ENCODE results near the gene RYR1. TPM values are rescaled to one million over a fixed set of nuclear protein-coding genes. Genes with fewer than 3 reads are reported as not detected.
"Not testable (repeated sequence)": the region's sequence is repeated elsewhere in the genome, so short reads cannot be mapped to it uniquely, and the experiment has no call there.

Gene RYR1
- total RNA-seq, 4 donors from 2014 or later, result 0.20 to 2.1 (median 1.4) TPM

GRCh38 chr19:38549061-38549460, 115.6 kb downstream of the RYR1 start:
- Histone ChIP-seq H3K36me3 (no peaks in the 10 kb centered on the region), H3K4me3 (no peak overlapping the region), H3K27me3 (peaks cover 7% of the 10 kb centered on the region), H3K27ac (no peak overlapping the region), H3K9me3 (no peaks in the 10 kb centered on the region), H3K4me1 (peaks cover 0 to 9% (median 0%) of the 10 kb centered on the region in 4 donors)
- DNase-seq, result no peak
- no peak for TF ChIP-seq POLR2AphosphoS5 (IDR thresholded peaks at IDR 0.05)
- no peak for TF ChIP-seq POLR2A (IDR thresholded peaks at IDR 0.05)
- TF ChIP-seq, protein P1, sequence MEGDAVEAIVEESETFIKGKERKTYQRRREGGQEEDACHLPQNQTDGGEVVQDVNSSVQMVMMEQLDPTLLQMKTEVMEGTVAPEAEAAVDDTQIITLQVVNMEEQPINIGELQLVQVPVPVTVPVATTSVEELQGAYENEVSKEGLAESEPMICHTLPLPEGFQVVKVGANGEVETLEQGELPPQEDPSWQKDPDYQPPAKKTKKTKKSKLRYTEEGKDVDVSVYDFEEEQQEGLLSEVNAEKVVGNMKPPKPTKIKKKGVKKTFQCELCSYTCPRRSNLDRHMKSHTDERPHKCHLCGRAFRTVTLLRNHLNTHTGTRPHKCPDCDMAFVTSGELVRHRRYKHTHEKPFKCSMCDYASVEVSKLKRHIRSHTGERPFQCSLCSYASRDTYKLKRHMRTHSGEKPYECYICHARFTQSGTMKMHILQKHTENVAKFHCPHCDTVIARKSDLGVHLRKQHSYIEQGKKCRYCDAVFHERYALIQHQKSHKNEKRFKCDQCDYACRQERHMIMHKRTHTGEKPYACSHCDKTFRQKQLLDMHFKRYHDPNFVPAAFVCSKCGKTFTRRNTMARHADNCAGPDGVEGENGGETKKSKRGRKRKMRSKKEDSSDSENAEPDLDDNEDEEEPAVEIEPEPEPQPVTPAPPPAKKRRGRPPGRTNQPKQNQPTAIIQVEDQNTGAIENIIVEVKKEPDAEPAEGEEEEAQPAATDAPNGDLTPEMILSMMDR (IDR thresholded peaks at IDR 0.05), result no peak
- TF ChIP-seq EP300 (IDR thresholded peaks at IDR 0.05; ENCODE audit: low read depth), result no peak
- intact Hi-C loops (cut with DNase I; ENCODE audit: low total_unique reads), result no loop called here
- WGBS, 2 donors (ENCODE audit: low coverage in 1 of 2), result 85 to 95% methylated on average over 5 of the region's 5 CpGs
- in situ Hi-C loops (cut with MboI; ENCODE audit: low pct_ligation_motif_present in 1 of 4, low pct_unique_long_range_greater_than_20kb in 1 of 4, low sequenced_read_pairs in 3 of 4), result loop anchor here in 2 of 4 donors (10.0 to 25.0 kb wide), 3 partner anchors 66 to 388 kb away; partner anchors contain the start of genes EIF3K (in 1 of the 2), MAP4K1 (in 1 of the 2), MRPS12 (in 1 of the 2) and SARS2 (in 1 of the 2)

GRCh38 chr19:38549942-38550341, 116.5 kb downstream of the RYR1 start:
- in situ Hi-C loops (cut with MboI; ENCODE audit: low pct_ligation_motif_present in 1 of 4, low pct_unique_long_range_greater_than_20kb in 1 of 4, low sequenced_read_pairs in 3 of 4), result loop anchor here in 2 of 4 donors (10.0 to 25.0 kb wide), 3 partner anchors 65 to 387 kb away; partner anchors contain the start of genes EIF3K (in 1 of the 2), MAP4K1 (in 1 of the 2), MRPS12 (in 1 of the 2) and SARS2 (in 1 of the 2)
- H3K36me3 ChIP-seq, result no peaks in the 10 kb centered on the region

DNA sequence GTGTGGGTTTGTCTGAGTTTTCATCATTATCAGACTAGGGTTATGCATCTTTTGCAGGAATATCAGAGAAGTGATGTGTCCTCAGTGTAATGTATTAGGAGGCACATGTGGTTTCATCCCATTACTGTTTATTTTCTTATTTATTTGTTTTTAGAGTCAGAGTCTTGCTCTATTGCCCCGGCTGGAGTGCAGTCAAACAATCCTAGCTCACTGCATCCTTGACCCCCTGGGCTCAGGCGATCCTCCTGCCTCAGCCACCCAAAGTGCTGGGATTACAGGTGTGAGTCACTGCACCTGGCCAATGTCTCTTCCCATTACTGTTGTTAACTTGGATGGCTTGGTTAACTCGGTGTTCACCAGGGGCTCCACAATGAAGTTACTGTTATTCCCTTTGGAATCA, 116.9 kb downstream of the RYR1 start:
- no peak overlapping the region for H3K4me3 ChIP-seq
- 64% methylated on average over 3 of the region's 3 CpGs; no CpG with 5 or more reads in 1 of the 2 donors for WGBS, 2 donors (ENCODE audit: low coverage in 1 of 2)
- no peaks in the 10 kb centered on the region for H3K4me1 ChIP-seq
- no peak for DNase-seq
- peaks cover 10% of the 10 kb centered on the region for H3K27me3 ChIP-seq
- no peaks in the 10 kb centered on the region for H3K9me3 ChIP-seq
- TF ChIP-seq, protein P1 (IDR thresholded peaks at IDR 0.05), result no peak
- TF ChIP-seq POLR2AphosphoS5 (IDR thresholded peaks at IDR 0.05) (no peak), EP300 (IDR thresholded peaks at IDR 0.05; ENCODE audit: low read depth) (no peak), POLR2A (IDR thresholded peaks at IDR 0.05) (no peak)
- intact Hi-C loops (cut with DNase I; ENCODE audit: low total_unique reads) (no loop called here), in situ Hi-C loops (cut with MboI; ENCODE audit: low pct_ligation_motif_present in 1 of 4, low pct_unique_long_range_greater_than_20kb in 1 of 4, low sequenced_read_pairs in 3 of 4) (no loop called here)
- no peaks in the 10 kb centered on the region for H3K36me3 ChIP-seq
- no peak overlapping the region for H3K27ac ChIP-seq

More at GRCh38 chr19:38549942-38550341, 116.5 kb downstream of the RYR1 start:
- WGBS, 2 donors (ENCODE audit: low coverage in 1 of 2), result 65 to 76% methylated on average over 3 to 4 of the region's 4 CpGs
- Histone ChIP-seq H3K4me1 (peaks cover 0 to under 1% (median 0%) of the 10 kb centered on the region in 4 donors), H3K9me3 (no peaks in the 10 kb centered on the region), H3K27me3 (peaks cover 10% of the 10 kb centered on the region), H3K27ac (no peak overlapping the region), H3K4me3 (no peak overlapping the region)
- TF ChIP-seq, protein P1 (IDR thresholded peaks at IDR 0.05), result no peak
- no peak for TF ChIP-seq EP300 (IDR thresholded peaks at IDR 0.05; ENCODE audit: low read depth)
- TF ChIP-seq POLR2A (IDR thresholded peaks at IDR 0.05), result no peak
- no peak for TF ChIP-seq POLR2AphosphoS5 (IDR thresholded peaks at IDR 0.05)
- intact Hi-C loops (cut with DNase I; ENCODE audit: low total_unique reads), result no loop called here
- DNase-seq, result no peak

DNA sequence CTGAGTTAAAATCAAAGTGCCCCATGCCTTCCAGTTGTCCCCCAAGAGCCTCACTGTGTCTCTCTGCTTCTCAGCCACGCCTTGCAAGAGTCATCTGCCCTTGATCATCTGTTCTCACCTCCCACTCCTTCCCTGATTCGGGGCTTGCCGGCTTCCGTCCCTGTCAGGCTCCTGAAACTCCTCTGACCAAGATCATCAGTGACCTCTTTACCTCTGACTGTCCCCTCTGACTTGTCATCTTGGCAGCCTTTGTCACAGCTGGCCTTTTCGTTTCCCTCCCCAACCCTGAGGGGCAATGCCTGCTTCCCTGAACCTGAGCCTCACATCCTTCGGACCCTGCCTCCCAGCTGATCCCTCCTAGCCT, 117.9 kb downstream of the RYR1 start:
- whole genome bisulfite sequencing, 2 donors (ENCODE audit: low coverage in 1 of 2), result 61 to 77% methylated on average over 5 to 6 of the region's 6 CpGs

DNA sequence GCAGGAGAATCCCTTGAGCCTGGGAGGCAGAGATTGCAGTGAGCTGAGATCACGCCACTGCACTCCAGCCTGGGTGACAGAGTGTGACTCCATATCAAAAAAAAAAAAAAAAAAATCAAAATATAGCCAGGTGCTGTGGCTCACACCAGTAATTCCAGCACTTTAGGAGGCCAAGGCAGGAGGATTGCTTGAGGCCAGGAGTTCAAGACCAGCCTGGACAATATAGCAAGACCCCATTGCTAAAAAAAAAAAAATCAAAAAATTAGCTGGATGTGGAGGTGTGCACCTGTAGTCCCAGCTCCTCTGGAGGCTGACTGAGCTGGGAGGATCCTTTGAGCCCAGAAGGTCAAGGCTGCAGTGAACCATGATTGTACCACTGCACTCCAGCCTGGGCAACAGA, 119.7 kb downstream of the RYR1 start:
- DNase-seq; in situ Hi-C loops (cut with MboI; ENCODE audit: low pct_ligation_motif_present in 1 of 4, low pct_unique_long_range_greater_than_20kb in 1 of 4, low sequenced_read_pairs in 3 of 4); H3K4me1 ChIP-seq; H3K9me3 ChIP-seq; H3K36me3 ChIP-seq; intact Hi-C loops (cut with DNase I; ENCODE audit: low total_unique reads); H3K4me3 ChIP-seq; H3K27ac ChIP-seq: not testable (repeated sequence)
- H3K27me3 ChIP-seq, result peaks cover 10% of the 10 kb centered on the region
- 80 to 100% methylated on average over 1 of the region's 1 CpG for WGBS, 2 donors (ENCODE audit: low coverage in 1 of 2)

More for the DNA sequence above, 117.9 kb downstream of the RYR1 start:
- intact Hi-C loops (cut with DNase I; ENCODE audit: low total_unique reads) (no loop called here), in situ Hi-C loops (cut with MboI; ENCODE audit: low pct_ligation_motif_present in 1 of 4, low pct_unique_long_range_greater_than_20kb in 1 of 4, low sequenced_read_pairs in 3 of 4) (no loop called here)
- Histone ChIP-seq H3K27me3 (peaks cover 10% of the 10 kb centered on the region), H3K27ac (no peak overlapping the region), H3K9me3 (no peaks in the 10 kb centered on the region), H3K4me3 (no peak overlapping the region), H3K36me3 (no peaks in the 10 kb centered on the region), H3K4me1 (no peaks in the 10 kb centered on the region)
- no peak for TF ChIP-seq POLR2AphosphoS5 (IDR thresholded peaks at IDR 0.05)
- DNase-seq, result no peak

Data from transverse colon (tissue), 4 donors.